ENCODE results near the gene CSNK1E.
"Not testable (repeated sequence)": the region's sequence is repeated elsewhere in the genome, so short reads cannot be mapped to it uniquely, and the experiment has no call there.

Gene CSNK1E

GRCh38 chr22:38317122-38317994 lies at the start of gene CSNK1E:
TSS of gene CSNK1E (minus strand) at chr22:38317433. CDS start at chr22:38314157, 3,276 bp downstream.
- DNase-seq, result peak; percentile 52

GRCh38 chr22:38365829-38366228 lies 48.6 kb upstream of the CSNK1E start:
- not testable (repeated sequence) for DNase-seq

GRCh38 chr22:38365174-38365573 lies 47.9 kb upstream of the CSNK1E start:
- not testable (repeated sequence) for DNase-seq

- not testable (repeated sequence) for DNase-seq
These were observed 43.3 kb upstream of the CSNK1E start for GRCh38 chr22:38360560-38360959.

GRCh38 chr22:38359817-38360216 lies 42.6 kb upstream of the CSNK1E start:
- DNase-seq, result not testable (repeated sequence)

GRCh38 chr22:38357971-38358370 lies 40.7 kb upstream of the CSNK1E start:
- DNase-seq, result not testable (repeated sequence)

GRCh38 chr22:38355275-38355674 lies 38.0 kb upstream of the CSNK1E start:
- no peak for DNase-seq

- no peak for DNase-seq
These were observed 36.5 kb upstream of the CSNK1E start for GRCh38 chr22:38353701-38354100.

GRCh38 chr22:38353142-38353629 lies 36.0 kb upstream of the CSNK1E start:
- DNase-seq, result peak; percentile 44

GRCh38 chr22:38352436-38352835 lies 35.2 kb upstream of the CSNK1E start:
- no peak for DNase-seq

- DNase-seq, result no peak
These were observed 33.5 kb upstream of the CSNK1E start for GRCh38 chr22:38350444-38351359.

GRCh38 chr22:38348751-38349496 lies 31.7 kb upstream of the CSNK1E start:
- no peak for DNase-seq

- DNase-seq, result peak; percentile 7
These were observed 30.9 kb upstream of the CSNK1E start for GRCh38 chr22:38347944-38348750.

- DNase-seq, result no peak
These were observed 30.1 kb upstream of the CSNK1E start for GRCh38 chr22:38347181-38347943.

GRCh38 chr22:38346506-38346905 lies 29.3 kb upstream of the CSNK1E start:
- DNase-seq, result no peak

GRCh38 chr22:38345782-38346181 lies 28.5 kb upstream of the CSNK1E start:
- DNase-seq, result no peak

- DNase-seq, result not testable (repeated sequence)
These were observed 22.7 kb upstream of the CSNK1E start for GRCh38 chr22:38339893-38340292.

GRCh38 chr22:38338772-38339379 lies 21.6 kb upstream of the CSNK1E start:
- DNase-seq, result no peak

GRCh38 chr22:38336699-38337098 lies 19.5 kb upstream of the CSNK1E start:
- no peak for DNase-seq

- peak; percentile 65 for DNase-seq
These were observed 17.8 kb upstream of the CSNK1E start for GRCh38 chr22:38335077-38335476.
